Hindlimb muscle (tissue), 1 donor: ENCODE results near the gene FAM171A2. TPM values are rescaled to one million over a fixed set of nuclear protein-coding genes. Genes with fewer than 3 reads are reported as not detected.
"Not testable (repeated sequence)": the region's sequence is repeated elsewhere in the genome, so short reads cannot be mapped to it uniquely, and the experiment has no call there.

Source experiments
- DNase-seq: peaks from one replicate; pipeline ENCODE4 v3.0.0-alpha.2; 2013
- polyA plus RNA-seq: library from polyadenylated mRNA; unstranded; fragments of 120-200 nt; gene quantifications from one replicate; pipeline ENCODE4 v1.2.1, GENCODE V29; 2013; ENCODE audit not compliant: insufficient read length

FAM171A2 gene
- polyA plus RNA-seq, 1 donor, result 166 TPM

- DNase-seq, result peak; percentile 98
Measured at GRCh38 chr17:44344939-44345453, 18.7 kb downstream of the FAM171A2 start, which contains the start of gene GRN. Gene GRN, plus strand, starts transcription at chr17:44345302. Its CDS starts 3,863 bp downstream, at chr17:44349165.

- DNase-seq, result no peak
Measured at GRCh38 chr17:44343510-44344209, 20.0 kb downstream of the FAM171A2 start.

DNA sequence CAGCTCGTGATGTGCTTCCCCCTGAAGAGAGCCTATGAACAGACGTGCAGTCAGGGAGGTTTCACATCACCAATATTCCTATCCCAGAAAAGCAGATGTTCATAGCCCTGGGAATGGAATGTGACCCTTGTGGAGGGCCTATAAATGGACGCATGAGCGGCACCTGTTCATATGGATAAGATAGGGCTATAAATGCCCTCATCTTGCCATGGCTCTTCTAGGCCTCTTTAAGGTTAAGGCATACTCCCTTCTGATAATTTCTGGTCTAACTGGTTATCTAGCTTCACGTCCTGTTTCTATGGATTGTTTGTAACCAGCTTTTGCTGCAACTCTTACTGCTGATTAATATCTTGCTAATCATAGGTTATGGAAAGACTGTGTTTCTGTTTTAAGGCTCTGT is 23.1 kb downstream of the FAM171A2 start:
- not testable (repeated sequence) for DNase-seq

DNA sequence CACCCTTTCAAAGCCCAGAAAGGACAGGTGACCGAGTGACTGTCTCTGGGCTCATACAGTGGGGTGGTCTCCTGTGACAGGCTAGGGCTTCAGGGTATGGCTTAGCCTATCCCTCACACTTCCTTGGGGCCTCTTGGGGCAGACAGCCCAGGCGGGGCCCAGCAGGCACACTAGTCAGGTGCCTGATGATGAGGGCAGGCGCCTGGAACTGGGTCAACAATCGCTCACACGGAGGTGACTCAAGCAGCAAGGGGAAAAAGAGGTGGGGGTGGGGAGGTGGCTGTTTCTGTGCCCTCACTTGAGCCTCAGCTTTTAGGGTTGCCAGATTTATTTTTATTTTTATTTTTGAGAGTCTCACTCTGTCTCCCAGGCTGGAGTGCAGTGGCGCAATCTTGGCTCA is 25.0 kb downstream of the FAM171A2 start:
- DNase-seq, result no peak

DNA sequence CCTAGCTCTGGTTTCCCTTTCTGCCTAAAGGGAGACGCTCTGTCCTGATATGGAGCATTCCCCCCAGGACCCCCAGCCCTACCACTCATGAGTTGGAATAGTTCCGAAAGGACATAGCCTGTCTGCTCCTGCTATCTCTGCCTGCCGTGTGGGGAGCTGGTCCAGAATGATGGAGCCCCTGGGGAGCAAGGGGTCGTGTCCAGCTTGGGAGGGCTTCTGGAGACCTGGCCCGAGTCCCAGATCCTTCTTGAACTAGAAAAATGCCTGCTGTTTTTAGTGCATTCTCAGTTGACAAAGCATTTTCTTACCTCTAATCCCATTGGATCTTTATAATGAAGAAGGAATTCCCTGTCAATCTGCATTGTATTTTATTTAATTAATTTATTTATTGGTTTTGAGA is 27.7 kb downstream of the FAM171A2 start:
- DNase-seq, result no peak

DNA sequence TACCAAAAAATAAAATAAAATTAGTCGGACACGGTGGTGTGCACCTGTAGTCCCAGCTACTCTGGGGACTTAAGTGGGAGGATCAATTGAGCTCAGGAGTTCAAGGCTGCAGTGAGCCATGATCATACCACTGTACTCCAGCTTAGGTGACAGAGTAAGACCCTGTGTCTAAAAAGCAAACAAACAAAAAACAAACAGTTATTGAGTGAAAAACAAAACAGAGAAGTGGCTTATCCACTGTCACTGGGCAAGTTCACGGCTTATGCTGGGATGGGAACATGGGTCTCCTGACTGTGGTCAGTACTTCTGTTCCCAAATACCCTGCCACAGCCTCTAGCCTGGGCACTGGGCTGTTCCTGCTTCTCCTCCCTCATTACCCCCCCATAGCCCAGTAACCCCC is 28.1 kb downstream of the FAM171A2 start:
- no peak for DNase-seq

DNA sequence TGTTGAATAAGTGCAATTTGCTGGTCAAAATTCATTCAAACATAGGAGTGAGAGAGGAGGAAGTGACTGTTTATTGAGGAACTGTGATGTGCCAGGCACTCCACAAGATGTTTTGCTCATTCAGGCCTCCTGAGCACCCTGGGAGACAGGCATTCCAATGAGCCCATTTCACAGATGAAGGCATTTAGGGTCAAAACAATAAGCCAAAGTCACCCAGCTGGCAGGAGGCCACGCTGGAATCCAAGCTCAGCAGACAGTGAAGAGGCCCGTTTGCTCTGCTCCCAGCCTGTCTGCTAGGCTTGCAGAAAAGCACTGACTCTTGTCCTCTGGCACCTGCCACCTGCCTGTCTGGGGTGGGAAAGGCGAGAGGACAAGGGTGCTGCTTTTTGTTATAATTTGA is 28.9 kb downstream of the FAM171A2 start:
- no peak for DNase-seq

DNA sequence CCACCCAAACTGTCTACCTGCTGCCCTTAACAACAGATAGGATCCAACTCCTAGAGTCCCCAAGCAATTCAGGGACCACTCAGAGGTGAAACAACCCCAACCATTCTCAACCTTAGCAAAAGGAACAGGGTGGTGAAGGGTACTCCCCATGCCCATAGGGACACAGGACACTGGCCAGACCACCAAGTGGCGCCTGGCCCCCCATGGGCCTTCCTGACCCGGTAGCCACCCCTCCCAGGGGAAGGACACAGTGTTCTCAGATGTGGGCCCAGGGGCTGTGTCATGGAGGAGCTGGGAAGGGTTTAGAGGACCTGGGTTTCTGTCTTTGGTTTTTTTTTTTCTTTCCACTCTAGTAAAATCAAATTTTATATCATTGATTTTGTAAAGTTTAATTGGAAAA is 29.3 kb downstream of the FAM171A2 start:
- DNase-seq, result no peak

DNA sequence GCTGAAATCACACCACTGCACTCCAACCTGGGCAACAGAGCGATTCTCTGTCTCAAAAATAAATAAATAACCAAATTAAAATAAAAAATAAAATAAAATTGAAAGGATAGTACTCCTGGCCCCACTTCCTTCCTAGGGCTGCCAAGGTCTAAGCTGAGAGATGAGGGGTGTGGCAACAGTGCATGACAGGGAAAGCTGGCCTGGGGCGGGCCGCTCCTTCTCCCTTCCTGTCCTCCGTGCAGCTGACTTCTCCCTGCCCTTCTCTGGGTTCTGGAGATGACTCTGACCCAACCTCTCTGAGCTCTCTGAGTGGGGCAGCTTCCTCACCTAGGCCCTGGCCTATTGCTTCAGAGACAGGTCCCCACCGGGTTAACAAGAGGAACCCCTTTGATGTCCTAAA is 30.3 kb downstream of the FAM171A2 start:
- DNase-seq, result no peak

GRCh38 chr17:44331249-44331760 is 32.3 kb downstream of the FAM171A2 start:
- DNase-seq, result peak; percentile 73

GRCh38 chr17:44330263-44330662 is 33.4 kb downstream of the FAM171A2 start:
- not testable (repeated sequence) for DNase-seq

GRCh38 chr17:44329516-44329915 is 34.1 kb downstream of the FAM171A2 start:
- DNase-seq, result not testable (repeated sequence)

DNA sequence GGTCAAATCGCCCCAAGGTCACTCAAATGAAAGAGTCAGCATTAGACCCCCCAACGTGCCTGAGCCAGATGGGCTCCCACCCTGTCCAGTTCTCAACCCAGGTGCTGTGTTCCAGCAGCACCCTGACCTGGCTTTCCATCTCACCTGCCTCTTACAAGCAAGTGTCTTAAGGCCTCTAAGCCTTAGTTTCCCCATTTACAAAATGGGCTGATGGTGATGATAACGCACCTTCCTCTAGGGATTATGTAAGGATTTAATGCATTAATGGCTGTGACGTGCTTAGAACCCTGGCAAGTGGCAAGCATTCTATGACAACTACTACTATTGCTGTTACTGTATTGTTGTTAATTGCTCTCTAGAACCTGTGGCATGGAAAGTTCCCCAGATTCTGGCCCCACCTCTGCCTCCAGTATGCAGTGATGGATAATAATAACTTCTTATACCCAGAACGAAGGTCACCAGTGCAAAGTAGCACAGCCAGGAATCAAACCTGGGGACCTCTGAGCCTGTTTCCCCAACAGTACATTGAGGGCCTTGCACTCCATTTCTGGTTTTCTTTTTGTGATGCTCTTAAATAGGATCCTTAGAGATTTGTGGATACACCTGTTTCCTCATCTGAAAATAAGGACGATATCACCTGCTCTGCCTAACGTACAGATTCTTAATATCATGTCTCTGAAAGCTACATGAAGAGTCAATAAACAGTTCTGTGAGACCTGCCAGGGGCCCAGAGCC is 35.8 kb downstream of the FAM171A2 start:
- no peak for DNase-seq

GRCh38 chr17:44326861-44327444 is 36.7 kb downstream of the FAM171A2 start:
- DNase-seq, result peak; percentile 97

DNA sequence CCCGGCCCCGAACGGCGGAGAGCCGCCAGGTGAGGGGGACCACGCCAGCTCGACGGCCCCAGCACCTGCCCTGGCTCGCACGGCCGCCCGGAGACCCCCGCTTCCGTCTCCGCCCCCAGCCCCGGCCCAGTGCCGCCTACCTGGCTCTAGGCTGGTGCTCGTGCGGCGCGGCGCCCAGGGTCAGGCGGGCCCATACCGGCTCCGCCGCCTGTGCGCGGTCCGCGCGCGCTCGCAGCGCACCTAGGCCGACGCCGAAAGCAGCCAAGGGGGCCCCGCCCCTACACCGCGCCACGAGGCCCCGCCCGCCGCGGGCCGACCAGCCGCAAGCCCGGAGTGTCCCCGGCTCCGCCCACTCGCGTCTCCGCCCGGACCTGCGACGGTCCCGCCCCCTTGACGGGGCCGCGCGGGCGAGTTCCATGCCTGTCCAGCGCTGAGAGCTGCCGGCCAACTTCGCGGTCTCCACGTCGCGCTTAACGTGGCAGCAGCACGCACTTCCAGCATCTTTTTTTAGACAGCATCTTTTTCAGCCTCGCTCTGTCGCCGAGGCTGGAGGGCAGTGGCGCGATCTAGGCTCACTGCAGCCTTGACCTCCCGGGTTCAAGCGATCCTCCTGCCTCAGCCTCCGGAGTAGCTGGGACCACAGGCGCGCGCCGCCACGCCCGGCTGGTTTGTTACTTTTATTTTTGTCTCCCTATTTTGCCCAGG is 38.9 kb downstream of the FAM171A2 start, which contains the start of gene SLC25A39:
Gene SLC25A39 (minus strand): TSS at position 253 of the 705 bp plus-strand sequence. CDS start 1,261 bp downstream, outside the sequence.
- DNase-seq, result peak; percentile 95

- no peak for DNase-seq
Measured at GRCh38 chr17:44324092-44324570, 39.5 kb downstream of the FAM171A2 start.

- DNase-seq, result no peak
Measured at GRCh38 chr17:44323359-44324091, 40.1 kb downstream of the FAM171A2 start.

DNA sequence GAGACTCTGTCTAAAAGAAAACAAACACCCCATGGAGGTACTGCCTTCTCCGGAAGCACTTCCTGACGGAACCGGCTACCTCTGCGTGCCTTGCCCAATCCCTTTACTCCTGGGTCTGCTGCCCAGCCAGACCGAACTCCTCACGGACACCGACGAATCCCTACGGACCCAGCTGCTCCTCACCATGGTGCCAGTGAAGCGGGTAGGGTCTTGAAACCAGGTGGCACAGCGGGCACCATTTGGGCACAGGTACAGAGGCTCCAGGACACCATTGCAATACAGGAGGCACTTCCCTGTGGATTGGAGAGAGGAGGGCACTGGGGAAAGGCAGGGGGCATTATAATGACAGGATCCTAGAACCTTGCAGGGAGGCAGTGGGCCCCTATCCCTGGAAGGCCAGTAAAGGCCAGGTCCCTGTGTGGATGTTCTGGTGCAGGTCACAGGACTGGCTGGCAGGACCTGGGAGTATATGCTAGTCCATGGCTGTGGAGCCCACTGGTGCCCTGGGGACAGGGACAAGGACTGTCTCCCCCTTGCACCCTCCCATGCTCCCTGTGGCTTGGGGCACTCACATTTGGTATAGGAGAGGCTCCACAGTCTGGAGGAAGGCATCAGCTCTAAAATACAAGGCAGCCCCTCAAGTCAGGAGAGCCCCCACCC is 41.3 kb downstream of the FAM171A2 start:
- DNase-seq, result no peak

- DNase-seq, result no peak
Measured at GRCh38 chr17:44321246-44322120, 42.2 kb downstream of the FAM171A2 start.

DNA sequence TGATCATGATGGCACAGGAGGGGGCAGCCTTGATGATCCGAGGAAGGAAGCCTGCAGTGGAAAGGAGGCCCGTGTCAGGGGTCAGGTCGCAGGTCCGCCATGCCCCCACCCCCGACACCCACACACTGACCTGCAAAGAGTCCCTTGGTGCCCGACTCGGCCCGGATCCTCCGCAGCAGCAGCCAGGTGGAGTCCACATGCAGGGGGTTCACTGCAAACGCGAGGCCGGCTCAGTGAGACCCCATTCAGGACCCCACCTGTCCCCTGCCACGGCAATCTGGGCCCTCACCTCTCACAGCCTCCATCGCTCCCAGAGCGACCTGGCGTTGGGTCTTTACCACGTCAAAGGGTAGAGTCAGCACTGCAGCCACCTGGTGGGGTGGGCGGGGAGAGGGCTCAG is 43.6 kb downstream of the FAM171A2 start:
- DNase-seq, result no peak
